HG02759 (cell line): ENCODE data around the gene CEP152.

Experiments
- ATAC-seq: cut with Tn5 transposase; IDR thresholded peaks from one replicate; pipeline ENCODE4 v1.9.1; 2021; ENCODE audit warnings: mild to moderate bottlenecking, moderate library complexity; ENCODE audit not compliant: unreplicated experiment

The CEP152 gene

DNA sequence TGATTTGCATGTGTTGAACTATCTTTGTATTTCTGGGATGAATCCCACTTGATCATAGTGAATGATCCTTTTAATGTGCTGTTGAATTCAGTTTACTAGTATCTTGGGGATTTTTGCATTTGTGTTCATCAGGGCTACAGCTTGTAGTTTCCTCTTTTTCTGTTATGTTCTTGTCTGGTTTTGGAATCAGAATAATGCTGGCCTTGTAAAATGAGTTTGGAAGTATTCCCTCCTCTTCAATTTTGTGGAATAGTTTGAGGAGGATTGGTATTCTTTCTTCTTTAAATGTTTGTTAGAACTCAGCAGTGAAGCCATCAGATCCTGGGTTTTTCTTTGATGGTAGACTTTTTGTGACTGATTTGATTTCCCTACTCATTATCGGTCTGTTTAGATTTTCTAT is 102.2 kb downstream of the CEP152 start:
- no peak for ATAC-seq

DNA sequence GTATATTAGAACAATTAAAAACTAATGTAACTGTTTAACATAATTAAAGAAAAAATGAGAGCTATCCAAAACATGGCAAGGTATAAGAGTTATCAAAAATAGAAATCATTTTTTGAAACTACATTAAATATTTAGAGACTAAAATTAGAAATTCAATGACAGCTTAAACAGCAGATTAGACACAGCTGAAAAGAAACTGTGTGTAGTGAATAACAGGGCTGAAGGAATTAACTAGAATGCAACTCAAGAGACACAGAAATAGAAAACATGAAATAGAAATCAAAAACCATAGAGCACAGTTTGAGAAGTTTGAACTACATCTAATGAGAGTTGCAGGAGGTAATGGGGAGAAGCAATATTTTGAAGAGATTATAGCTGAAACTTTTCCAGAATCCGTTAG is 105.5 kb downstream of the CEP152 start:
- no peak for ATAC-seq

DNA sequence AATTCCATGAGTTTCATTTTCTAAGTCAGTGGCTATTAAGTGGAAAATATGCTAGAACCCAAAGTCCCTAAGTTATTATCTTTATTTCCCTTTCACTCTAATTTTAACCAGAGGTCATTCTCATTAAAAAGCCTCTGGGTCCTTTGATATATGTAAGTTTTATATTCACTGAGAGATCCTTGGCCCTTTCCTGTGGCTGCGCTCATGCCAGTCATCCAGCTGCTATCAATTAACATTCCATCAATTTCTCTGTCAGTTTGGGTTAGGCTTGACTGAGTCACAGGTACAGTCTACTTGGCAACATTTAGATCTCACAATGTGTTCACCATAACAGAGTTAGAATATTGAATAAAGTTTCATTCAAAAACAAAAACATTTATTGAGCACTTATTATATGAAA is 107.3 kb downstream of the CEP152 start:
- ATAC-seq: no peak

DNA sequence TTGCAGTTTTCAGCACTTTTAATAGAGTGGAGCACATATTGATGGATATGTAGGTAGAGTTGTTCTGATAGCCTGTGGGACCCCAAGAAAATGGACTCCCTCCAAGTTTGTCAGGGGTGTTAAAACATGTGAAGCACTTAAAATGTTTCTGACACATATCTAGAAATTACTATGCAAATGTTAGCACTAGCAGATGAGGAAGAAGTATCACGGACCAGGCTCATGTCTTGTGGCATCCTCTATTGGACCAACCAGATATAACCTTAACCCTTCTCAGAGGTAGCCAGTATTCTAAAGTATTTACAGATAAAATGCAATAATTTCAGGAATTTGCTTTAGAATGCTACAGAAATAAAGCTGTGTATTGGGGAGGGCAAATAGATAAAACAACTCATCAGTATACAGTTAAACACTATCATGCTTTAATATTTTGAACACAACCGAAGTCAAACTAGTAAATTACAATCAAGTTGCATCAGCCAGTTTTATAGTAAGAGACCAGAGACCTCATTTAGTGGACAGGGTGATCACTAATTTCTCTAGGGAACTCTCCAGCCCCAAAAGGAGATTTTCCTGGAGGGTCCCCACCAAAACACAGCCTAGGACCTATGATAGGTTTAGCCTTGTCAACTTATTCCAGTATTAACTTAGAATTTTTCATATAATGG is 108.2 kb downstream of the CEP152 start:
- no peak for ATAC-seq

DNA sequence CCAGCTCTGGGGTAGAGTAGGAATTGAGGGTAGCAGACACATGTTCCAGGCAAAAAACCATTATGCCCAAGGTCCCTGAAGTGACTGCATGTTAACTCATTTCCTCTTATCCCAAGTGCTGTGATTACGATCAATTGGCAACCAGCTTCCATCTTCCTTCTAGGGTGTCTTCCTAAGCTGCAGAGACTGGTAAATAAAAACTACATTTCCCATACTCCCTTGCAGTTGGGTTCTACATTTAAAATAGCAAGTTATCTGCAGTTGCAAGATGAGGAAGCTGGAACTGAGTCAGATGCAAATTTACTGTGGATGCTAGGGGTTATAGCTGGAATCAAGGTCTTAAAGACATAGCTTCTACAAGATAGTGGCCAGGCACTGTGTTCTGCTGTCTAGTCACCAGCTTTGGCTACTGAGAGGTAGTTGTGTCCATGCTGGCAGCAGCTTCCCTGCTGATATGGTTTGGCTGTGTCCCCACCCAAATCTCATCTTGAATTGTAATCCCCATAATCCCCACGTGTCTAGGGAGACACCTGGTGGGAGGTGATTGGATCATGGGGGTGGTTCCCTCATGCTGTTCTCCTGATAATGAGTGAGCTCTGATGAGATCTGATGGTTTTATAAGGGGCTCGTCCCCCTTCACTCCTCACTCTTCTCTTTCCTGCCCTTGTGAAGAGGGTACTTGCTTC is 114.1 kb downstream of the CEP152 start:
- no peak for ATAC-seq

DNA sequence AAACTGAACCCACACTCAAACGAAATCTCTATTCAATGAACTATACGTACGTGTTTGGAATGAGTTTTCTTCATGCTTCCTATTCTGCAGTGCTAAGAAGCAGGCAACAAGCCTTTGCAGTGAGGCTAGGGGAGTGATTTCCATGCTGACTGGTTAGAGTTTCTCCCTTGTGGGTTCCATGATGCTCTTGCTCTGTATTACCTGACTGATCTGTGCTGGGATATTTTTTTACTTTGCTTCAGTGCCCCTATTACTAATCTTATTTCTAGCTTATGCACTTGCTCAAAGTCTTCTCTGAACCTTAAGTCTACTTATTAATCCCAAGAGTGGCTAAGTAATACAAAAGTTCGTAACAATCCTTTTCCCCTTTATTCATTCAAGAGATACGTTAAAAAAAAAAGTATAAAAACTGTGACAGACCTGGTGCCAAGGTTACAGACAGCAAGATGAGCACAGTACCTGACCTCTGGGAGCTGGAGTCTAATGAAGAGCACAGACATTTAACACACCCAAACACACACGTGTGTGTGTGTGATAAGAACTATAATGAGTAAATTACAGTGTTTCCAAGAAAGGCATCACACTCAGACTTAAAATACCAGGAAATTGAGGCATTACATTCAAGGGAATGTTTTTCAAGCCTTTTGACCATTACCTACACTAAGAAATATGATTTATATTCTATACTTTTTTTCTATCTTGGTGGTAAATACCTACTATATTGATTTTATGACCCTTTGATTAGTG is 114.9 kb downstream of the CEP152 start:
- ATAC-seq: no peak

DNA sequence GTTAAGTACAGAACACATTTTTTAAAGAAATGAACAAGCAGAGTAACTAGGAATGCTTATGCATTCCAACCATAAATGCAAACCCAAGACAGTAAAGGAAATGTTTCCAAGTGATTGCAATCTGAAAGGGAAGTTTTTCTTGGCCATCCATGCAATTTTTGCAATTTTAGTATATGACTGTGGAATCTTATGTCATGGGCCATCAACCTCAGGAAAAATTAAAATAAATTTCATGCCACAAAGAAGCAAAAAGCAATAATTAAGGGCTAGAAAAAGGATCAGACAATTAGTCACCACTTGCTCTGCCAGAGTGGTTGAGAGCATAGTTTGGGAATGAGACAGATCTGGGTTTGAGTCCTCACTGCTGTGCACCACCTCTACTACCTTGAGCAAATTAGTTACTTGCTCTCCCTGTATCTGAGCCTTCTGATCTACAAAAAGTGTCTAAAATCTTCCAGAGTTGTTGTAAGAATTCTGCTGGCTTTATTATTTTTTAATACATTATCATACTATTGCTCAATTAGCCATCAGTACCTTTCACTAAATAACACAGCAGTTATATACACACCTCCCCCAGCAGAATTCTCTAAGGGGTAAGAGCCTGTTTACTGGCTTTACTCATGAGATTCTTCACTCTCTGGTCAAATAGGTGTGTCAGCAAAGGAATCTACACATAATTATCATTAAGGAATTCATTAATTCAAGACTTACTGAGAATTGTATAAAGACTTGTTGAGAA is 115.6 kb downstream of the CEP152 start:
- ATAC-seq: no peak

DNA sequence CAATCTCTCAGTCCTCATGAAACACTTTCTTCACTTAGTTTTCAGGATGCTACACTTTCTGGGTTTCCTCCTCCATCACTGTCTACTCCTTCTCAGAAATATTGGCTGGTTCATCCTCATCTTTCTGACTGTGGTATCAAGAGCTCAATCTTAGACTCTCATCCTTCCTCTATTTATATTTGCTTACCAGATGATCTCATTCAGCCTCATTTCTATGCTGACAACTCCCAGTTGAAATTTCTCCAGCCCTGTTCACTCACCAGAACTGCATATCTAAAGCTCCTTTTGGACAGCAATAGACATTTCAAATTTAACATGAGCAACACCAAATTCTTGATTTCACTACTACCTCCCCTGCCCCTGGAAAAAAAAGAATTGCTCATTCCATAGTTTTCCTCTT is 117.4 kb downstream of the CEP152 start:
- ATAC-seq: no peak

DNA sequence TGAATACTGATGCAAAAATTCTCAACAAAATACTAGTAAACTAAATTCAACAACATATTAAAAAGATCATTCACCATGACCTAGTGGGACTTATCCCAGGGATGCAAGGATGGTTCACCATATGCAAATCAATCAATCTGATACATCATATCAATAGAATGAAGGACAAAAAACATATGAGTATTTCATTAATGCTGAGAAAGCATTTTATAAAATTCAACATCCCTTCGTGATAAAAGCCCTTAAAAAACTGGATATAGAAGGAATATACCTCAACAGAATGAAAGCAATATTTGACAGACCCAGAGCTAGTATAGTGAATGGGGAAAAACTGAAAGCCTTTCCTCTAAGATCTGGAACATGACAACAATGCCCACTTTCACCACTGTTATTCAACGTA is 122.4 kb downstream of the CEP152 start:
- ATAC-seq: no peak
